Left lung (tissue), 10 donors: ENCODE measurements around the gene ZBTB42. TPM values are rescaled to one million over a fixed set of nuclear protein-coding genes. Genes with fewer than 3 reads are reported as not detected.

Experiments used
- ATAC-seq: fragments of 200-7000 bp; cut with Tn5 transposase; one replicate; pipeline ENCODE4 v1.9.1; 2020; ENCODE audit warnings: moderate library complexity
- DNase-seq, 4 donors: peaks; one replicate each; pipeline ENCODE4 v3.0.0-alpha.2; 2013 to 2020
- H3K27ac ChIP-seq, 2 donors: fragments of 200-600 bp; sonication (generic) in 1 of 2; one replicate each; pipeline versions ENCODE4 v1.5.0 to v1.8.0; 2020 to 2021
- H3K27me3 ChIP-seq, 2 donors: fragments of 200-600 bp; sonication (generic) in 1 of 2; one replicate each; pipeline versions ENCODE4 v1.5.0 to v1.8.0; 2020 to 2021
- H3K36me3 ChIP-seq, 2 donors: fragments of 200-600 bp; sonication (generic) in 1 of 2; one replicate each; pipeline versions ENCODE4 v1.5.0 to v1.8.0; 2020 to 2021
- H3K4me1 ChIP-seq, 2 donors: fragments of 200-600 bp; one replicate each; pipeline ENCODE4 v1.8.0; 2021
- H3K4me3 ChIP-seq, 2 donors: fragments of 200-600 bp; sonication (generic) in 1 of 2; one replicate each; pipeline versions ENCODE4 v1.5.0 to v1.8.0; 2020 to 2021; ENCODE audit warnings: mild to moderate bottlenecking in 1 of 2
- H3K9me3 ChIP-seq, 2 donors: fragments of 200-600 bp; sonication (generic) in 1 of 2; one replicate each; pipeline versions ENCODE4 v1.5.0 to v1.8.0; 2020 to 2021
- intact Hi-C, 2 donors: fragments of 100-400 bp; cut with DNase I; formaldehyde crosslinking; loops; one replicate each; pipeline versions ENCODE4 v1.11.2 to v1.14.2; 2022
- polyA plus RNA-seq, 6 donors: library from polyadenylated mRNA; unstranded; fragments of 120-200 nt; gene quantifications; one replicate each; pipeline ENCODE4 v1.2.1, GENCODE V29; 2013; ENCODE audit not compliant: insufficient read length in 6 of 6
- total RNA-seq, 2 donors: library from RNA; stranded (reverse); fragmentation: NEBNext Ultra II Directional; extraction: Animal tissue kit (Norgen Biotek cat#: 25700); gene quantifications; one replicate each; pipeline ENCODE4 v1.2.1, GENCODE V29; 2021
- TF ChIP-seq, protein P1 (sequence below), 2 donors: fragments of 200-600 bp; sonication (generic) in 1 of 2; IDR thresholded peaks; one replicate each; pipeline versions ENCODE4 v1.5.0 to v1.8.0; 2021; ENCODE audit warnings: antibody characterized with exemption in 2 of 2
- donor health status: DM: no; HTN: yes; CAD: no.
- donor health status: DM: no; HTN: no; CAD: no.

ZBTB42 gene
- total and polyA plus RNA-seq, 8 donors: 5.8 to 12.1 (median 9.3) TPM

GRCh38 chr14:104784846-104785707 is 15.8 kb upstream of the ZBTB42 start:
- DNase-seq: peak in 2 of 4 donors; percentile 74 to 88
- Histone ChIP-seq H3K4me1 (peaks cover 20 to 57% of the 10 kb centered on the region in 2 donors), H3K27ac (peak overlapping the region in 1 of 2 donors; percentile 8)

GRCh38 chr14:104785708-104786080 is 15.2 kb upstream of the ZBTB42 start:
- intact Hi-C loops: no loop called here
- ATAC-seq: no peak
- Histone ChIP-seq H3K27ac (peak overlapping the region in 1 of 2 donors; percentile 8), H3K4me3 (no peak overlapping the region), H3K36me3 (peaks cover 0 to 53% of the 10 kb centered on the region in 2 donors), H3K9me3 (no peaks in the 10 kb centered on the region), H3K27me3 (no peaks in the 10 kb centered on the region), H3K4me1 (peaks cover 20 to 60% of the 10 kb centered on the region in 2 donors)
- DNase-seq: peak in 1 of 4 donors; percentile 71
- TF ChIP-seq, protein P1, sequence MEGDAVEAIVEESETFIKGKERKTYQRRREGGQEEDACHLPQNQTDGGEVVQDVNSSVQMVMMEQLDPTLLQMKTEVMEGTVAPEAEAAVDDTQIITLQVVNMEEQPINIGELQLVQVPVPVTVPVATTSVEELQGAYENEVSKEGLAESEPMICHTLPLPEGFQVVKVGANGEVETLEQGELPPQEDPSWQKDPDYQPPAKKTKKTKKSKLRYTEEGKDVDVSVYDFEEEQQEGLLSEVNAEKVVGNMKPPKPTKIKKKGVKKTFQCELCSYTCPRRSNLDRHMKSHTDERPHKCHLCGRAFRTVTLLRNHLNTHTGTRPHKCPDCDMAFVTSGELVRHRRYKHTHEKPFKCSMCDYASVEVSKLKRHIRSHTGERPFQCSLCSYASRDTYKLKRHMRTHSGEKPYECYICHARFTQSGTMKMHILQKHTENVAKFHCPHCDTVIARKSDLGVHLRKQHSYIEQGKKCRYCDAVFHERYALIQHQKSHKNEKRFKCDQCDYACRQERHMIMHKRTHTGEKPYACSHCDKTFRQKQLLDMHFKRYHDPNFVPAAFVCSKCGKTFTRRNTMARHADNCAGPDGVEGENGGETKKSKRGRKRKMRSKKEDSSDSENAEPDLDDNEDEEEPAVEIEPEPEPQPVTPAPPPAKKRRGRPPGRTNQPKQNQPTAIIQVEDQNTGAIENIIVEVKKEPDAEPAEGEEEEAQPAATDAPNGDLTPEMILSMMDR (IDR thresholded peaks at IDR 0.05): no peak

More at GRCh38 chr14:104784846-104785707, 15.8 kb upstream of the ZBTB42 start:
- ATAC-seq: peak; percentile 30
- TF ChIP-seq, protein P1 (IDR thresholded peaks at IDR 0.05): no peak
- Histone ChIP-seq H3K9me3 (no peaks in the 10 kb centered on the region), H3K36me3 (peaks cover 0 to 53% of the 10 kb centered on the region in 2 donors), H3K4me3 (no peak overlapping the region), H3K27me3 (no peaks in the 10 kb centered on the region)
- intact Hi-C loops: no loop called here

GRCh38 chr14:104786091-104786586 is 14.8 kb upstream of the ZBTB42 start:
- intact Hi-C loops: no loop called here
- peaks cover 0 to 55% of the 10 kb centered on the region in 2 donors for H3K36me3 ChIP-seq
- peak; percentile 68 for ATAC-seq
- H3K4me3 ChIP-seq: no peak overlapping the region
- H3K27me3 ChIP-seq: no peaks in the 10 kb centered on the region
- peaks cover 20 to 64% of the 10 kb centered on the region in 2 donors for H3K4me1 ChIP-seq
- peak in 2 of 4 donors; percentile 68 to 87 for DNase-seq
- TF ChIP-seq, protein P1 (IDR thresholded peaks at IDR 0.05): peak in 1 of 2 donors; percentile 21
- H3K27ac ChIP-seq: peak overlapping the region; percentile 7 to 71
- H3K9me3 ChIP-seq: no peaks in the 10 kb centered on the region

- Histone ChIP-seq H3K4me3 (no peak overlapping the region), H3K27ac (peak overlapping the region; percentile 19 to 71), H3K4me1 (peaks cover 20 to 72% of the 10 kb centered on the region in 2 donors), H3K9me3 (no peaks in the 10 kb centered on the region), H3K27me3 (no peaks in the 10 kb centered on the region), H3K36me3 (peaks cover 0 to 56% of the 10 kb centered on the region in 2 donors)
- TF ChIP-seq, protein P1 (IDR thresholded peaks at IDR 0.05): no peak
- intact Hi-C loops: no loop called here
- DNase-seq (peak in 1 of 4 donors; percentile 79), ATAC-seq (no peak)
Measured at GRCh38 chr14:104786726-104787675, 13.9 kb upstream of the ZBTB42 start.
